ENCODE measurements around the gene FAM168B. TPM values are rescaled to one million over a fixed set of nuclear protein-coding genes. Genes with fewer than 3 reads are reported as not detected.

The FAM168B gene
- polyA plus RNA-seq, 4 donors = 25.5 to 78.7 (median 38.0) TPM

DNA sequence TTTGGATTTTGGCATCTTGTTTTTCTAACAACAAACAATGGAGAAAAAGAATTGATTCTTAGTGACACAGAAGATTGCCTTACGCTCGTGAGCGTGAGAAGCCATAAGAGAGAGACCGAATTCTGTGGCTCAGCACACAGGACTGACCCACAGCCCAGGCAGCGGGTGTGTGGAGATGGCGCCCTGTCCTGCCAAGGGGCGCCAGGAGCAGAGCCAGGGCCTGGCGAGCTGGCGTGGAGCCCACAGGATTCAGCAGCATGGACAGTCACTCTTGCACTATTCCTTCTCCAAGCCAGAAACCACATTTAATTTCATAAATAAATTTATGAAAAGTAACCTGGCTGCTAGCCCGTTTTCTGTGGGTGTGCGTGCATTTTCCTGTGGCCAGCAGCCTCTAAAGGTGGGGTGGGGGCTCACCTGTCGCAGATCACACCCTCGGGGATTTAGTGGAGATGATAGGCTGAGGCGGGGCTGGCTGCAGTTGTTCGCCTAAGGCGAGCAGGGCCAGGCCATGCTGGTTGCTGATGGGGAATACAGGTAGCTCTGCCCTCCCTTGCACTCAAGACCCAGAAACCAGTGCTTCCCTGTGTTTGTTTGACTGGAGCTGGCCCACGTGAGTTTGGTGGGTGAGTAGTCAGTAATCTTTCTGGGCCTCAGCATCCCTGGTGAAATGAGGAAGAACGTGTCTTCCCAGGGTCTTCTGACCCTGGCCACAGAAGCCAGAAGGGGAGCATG, 46.2 kb downstream of the FAM168B start:
- 89 to 91% (median 89%) methylated on average over 18 of the region's 18 CpGs for WGBS, 3 donors
- no peak for FAIRE-seq
- no peak for DNase-seq
- no peaks in the 10 kb centered on the region for H3K27me3 ChIP-seq (ENCODE audit: control insufficient read depth in 3 of 3, insufficient read depth in 3 of 3, low read length in 3 of 3)
- H3K4me1 ChIP-seq (ENCODE audit: control insufficient read depth in 3 of 3, insufficient read depth in 2 of 3, low read depth in 1 of 3, low read length in 2 of 3) = no peaks in the 10 kb centered on the region
- H3K36me3 ChIP-seq (ENCODE audit: control insufficient read depth in 3 of 3, insufficient read depth in 2 of 3, low read depth in 1 of 3, low read length in 3 of 3) = peaks cover 20 to 48% (median 23%) of the 10 kb centered on the region in 3 donors
- H3K27ac ChIP-seq (ENCODE audit: low read depth in 1 of 3, low read length in 2 of 3) = no peak overlapping the region
- H3K4me3 ChIP-seq (ENCODE audit: low read depth in 1 of 3, low read length in 3 of 3) = no peak overlapping the region
- H3K9me3 ChIP-seq (ENCODE audit: control insufficient read depth in 2 of 2, insufficient read depth in 1 of 2, low read depth in 1 of 2, low read length in 1 of 2) = no peaks in the 10 kb centered on the region

DNA sequence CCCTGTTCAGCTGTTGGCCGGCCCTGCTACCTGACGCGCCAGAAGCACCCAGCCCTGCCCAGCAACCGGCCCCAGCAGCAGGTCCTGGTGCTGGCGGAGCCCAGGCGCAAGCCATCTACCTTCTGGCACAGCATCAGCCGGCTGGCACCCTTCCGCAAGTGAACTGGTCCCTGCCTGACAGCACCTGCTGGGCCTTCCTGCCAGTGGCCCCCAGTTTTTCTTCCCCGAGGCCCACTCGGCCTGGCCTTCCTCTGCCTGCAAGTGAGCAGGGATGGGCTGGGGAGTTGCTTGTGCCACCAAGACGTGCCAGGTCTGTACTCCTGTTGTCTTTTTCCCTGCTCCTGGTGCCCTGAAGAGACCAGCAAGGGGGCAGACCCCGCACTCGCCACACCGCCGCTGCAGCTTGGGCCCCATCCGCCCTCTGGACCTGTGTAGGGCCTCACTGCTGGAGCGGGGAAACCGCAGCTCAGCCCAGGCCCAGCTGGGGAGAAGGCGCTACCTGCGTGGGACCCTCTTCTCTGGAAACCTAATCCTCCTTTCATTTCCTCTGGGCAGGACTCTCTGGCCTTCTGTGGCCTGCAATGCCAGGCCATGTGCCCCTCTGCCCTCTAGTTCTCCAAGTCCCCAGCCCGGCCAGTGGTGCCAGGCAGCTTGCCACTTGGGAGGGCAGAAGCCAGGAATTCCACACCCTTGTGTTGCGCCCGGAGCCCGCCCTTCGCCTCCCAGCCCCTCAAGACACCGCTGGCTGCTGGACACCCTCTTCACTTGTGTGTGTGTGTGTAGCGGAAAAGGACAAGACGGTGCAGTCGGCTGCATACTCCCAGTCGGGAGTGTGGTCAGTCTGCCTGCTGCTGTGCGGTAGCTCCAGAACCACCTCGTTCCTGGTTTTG, 47.0 kb downstream of the FAM168B start:
- no peak for DNase-seq
- FAIRE-seq = no peak
- Histone ChIP-seq H3K4me1 (ENCODE audit: control insufficient read depth in 3 of 3, insufficient read depth in 2 of 3, low read depth in 1 of 3, low read length in 2 of 3) (no peaks in the 10 kb centered on the region), H3K4me3 (ENCODE audit: low read depth in 1 of 3, low read length in 3 of 3) (no peak overlapping the region), H3K27ac (ENCODE audit: low read depth in 1 of 3, low read length in 2 of 3) (no peak overlapping the region), H3K36me3 (ENCODE audit: control insufficient read depth in 3 of 3, insufficient read depth in 2 of 3, low read depth in 1 of 3, low read length in 3 of 3) (peaks cover 16 to 50% (median 19%) of the 10 kb centered on the region in 3 donors), H3K27me3 (ENCODE audit: control insufficient read depth in 3 of 3, insufficient read depth in 3 of 3, low read length in 3 of 3) (peaks cover 0 to 3% (median 0%) of the 10 kb centered on the region in 3 donors), H3K9me3 (ENCODE audit: control insufficient read depth in 2 of 2, insufficient read depth in 1 of 2, low read depth in 1 of 2, low read length in 1 of 2) (no peaks in the 10 kb centered on the region)
- WGBS, 3 donors = 90 to 94% (median 91%) methylated on average over 31 to 32 of the region's 32 CpGs

DNA sequence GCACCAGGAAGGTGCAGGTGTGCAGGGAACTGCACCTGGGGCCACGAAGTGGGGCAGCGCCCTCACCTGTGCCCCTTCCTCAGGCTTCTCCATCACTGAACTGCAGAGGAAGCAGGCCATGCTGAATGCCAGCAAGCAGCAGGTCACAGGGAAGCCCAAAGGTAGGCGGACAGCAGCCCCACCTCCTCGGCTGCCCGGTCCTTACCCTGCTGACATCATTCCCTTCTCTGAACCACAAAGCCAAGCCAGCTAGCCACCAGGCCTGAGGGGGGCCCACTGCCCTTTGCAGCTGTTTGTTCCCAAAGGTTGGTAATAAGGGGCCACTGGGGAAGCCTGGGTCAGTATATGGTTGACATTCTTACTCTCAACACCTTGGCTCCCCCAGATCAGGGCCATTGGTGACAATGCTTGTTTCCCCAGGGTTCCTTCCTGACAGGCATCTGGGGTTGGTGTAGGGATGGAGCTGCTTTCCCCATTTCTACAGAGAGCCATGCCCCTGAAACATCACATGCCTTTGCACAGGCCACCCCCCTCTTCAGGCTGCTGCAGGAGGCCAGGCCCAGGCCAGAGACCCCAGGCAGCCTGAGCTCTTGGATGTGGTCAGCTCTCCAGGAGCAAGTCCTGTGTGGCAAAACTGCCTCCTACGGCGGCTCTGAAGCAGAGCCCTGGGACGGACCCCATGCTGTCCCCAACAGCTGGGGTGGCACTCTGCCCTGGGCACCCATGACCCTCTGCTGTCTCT, 47.8 kb downstream of the FAM168B start:
- WGBS, 3 donors = 88 to 92% (median 91%) methylated on average over 7 to 8 of the region's 8 CpGs
- Histone ChIP-seq H3K36me3 (ENCODE audit: control insufficient read depth in 3 of 3, insufficient read depth in 2 of 3, low read depth in 1 of 3, low read length in 3 of 3) (peaks cover 12 to 45% (median 16%) of the 10 kb centered on the region in 3 donors), H3K4me1 (ENCODE audit: control insufficient read depth in 3 of 3, insufficient read depth in 2 of 3, low read depth in 1 of 3, low read length in 2 of 3) (no peaks in the 10 kb centered on the region), H3K27ac (ENCODE audit: low read depth in 1 of 3, low read length in 2 of 3) (no peak overlapping the region), H3K27me3 (ENCODE audit: control insufficient read depth in 3 of 3, insufficient read depth in 3 of 3, low read length in 3 of 3) (peaks cover 0 to 11% (median 0%) of the 10 kb centered on the region in 3 donors), H3K4me3 (ENCODE audit: low read depth in 1 of 3, low read length in 3 of 3) (no peak overlapping the region), H3K9me3 (ENCODE audit: control insufficient read depth in 2 of 2, insufficient read depth in 1 of 2, low read depth in 1 of 2, low read length in 1 of 2) (no peaks in the 10 kb centered on the region)
- DNase-seq = no peak
- no peak for FAIRE-seq

DNA sequence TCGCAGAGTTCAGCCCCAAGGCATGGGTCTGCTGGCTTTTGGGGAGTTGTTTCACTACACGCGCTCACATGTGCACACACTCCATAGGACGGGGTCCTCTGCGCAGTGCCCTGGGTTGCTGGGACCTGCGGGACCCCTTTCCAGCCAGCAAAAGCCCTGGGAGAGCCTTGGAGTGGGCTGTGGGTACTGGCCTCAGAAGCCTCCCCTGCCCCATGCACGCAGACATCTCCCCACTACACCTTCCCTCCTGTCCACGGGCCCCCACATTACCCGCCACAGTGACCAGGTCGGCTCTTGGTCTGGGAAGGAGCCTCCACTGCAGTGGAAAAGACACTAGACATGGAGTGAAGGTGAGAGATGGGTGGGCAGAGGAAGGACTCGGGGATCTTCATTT, 48.5 kb downstream of the FAM168B start:
- H3K27ac ChIP-seq (ENCODE audit: low read depth in 1 of 3, low read length in 2 of 3) = no peak overlapping the region
- DNase-seq (no peak), FAIRE-seq (no peak)
- H3K27me3 ChIP-seq (ENCODE audit: control insufficient read depth in 3 of 3, insufficient read depth in 3 of 3, low read length in 3 of 3) = peaks cover 3 to 18% (median 7%) of the 10 kb centered on the region in 3 donors
- no peaks in the 10 kb centered on the region for H3K4me1 ChIP-seq (ENCODE audit: control insufficient read depth in 3 of 3, insufficient read depth in 2 of 3, low read depth in 1 of 3, low read length in 2 of 3)
- WGBS, 3 donors = 94 to 97% (median 94%) methylated on average over 11 of the region's 11 CpGs
- H3K4me3 ChIP-seq (ENCODE audit: low read depth in 1 of 3, low read length in 3 of 3) = no peak overlapping the region
- peaks cover 6 to 42% (median 12%) of the 10 kb centered on the region in 3 donors for H3K36me3 ChIP-seq (ENCODE audit: control insufficient read depth in 3 of 3, insufficient read depth in 2 of 3, low read depth in 1 of 3, low read length in 3 of 3)
- no peaks in the 10 kb centered on the region for H3K9me3 ChIP-seq (ENCODE audit: control insufficient read depth in 2 of 2, insufficient read depth in 1 of 2, low read depth in 1 of 2, low read length in 1 of 2)

DNA sequence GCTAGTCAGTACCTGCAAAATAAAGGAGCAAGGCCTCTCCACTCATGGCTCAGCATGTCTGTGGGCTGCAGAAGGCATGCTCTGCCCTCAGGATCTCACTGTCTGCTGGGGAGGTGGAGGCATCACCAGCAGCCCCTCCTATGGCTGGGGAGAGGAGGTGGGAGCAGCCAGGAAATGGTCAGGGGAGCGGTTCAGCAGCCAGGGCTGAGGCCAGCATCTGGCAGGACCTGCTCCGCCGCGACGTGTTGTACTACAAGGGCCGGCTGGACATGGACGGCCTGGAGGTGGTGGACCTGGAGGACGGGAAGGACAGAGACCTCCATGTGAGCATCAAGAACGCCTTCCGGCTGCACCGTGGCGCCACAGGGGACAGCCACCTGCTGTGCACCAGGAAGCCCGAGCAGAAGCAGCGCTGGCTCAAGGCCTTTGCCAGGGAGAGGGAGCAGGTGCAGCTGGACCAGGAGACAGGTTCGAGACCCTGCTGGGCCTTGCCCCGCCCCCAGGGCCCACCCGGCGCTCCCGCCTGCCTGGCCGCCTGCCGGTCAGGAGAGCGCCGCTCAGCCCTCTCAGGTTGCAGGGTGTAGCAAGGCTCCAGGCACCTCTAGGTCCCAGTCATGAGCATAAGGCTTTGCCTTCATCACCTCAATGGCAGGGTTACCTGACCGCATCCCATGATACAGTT, 49.0 kb downstream of the FAM168B start:
- peaks cover 3 to 40% (median 9%) of the 10 kb centered on the region in 3 donors for H3K36me3 ChIP-seq (ENCODE audit: control insufficient read depth in 3 of 3, insufficient read depth in 2 of 3, low read depth in 1 of 3, low read length in 3 of 3)
- no peak overlapping the region for H3K27ac ChIP-seq (ENCODE audit: low read depth in 1 of 3, low read length in 2 of 3)
- H3K27me3 ChIP-seq (ENCODE audit: control insufficient read depth in 3 of 3, insufficient read depth in 3 of 3, low read length in 3 of 3) = peaks cover 3 to 22% (median 7%) of the 10 kb centered on the region in 3 donors
- FAIRE-seq (no peak), DNase-seq (no peak)
- no peaks in the 10 kb centered on the region for H3K9me3 ChIP-seq (ENCODE audit: control insufficient read depth in 2 of 2, insufficient read depth in 1 of 2, low read depth in 1 of 2, low read length in 1 of 2)
- no peak overlapping the region for H3K4me3 ChIP-seq (ENCODE audit: low read depth in 1 of 3, low read length in 3 of 3)
- no peaks in the 10 kb centered on the region for H3K4me1 ChIP-seq (ENCODE audit: control insufficient read depth in 3 of 3, insufficient read depth in 2 of 3, low read depth in 1 of 3, low read length in 2 of 3)
- 85 to 95% (median 90%) methylated on average over 18 to 24 of the region's 24 CpGs for WGBS, 3 donors

DNA sequence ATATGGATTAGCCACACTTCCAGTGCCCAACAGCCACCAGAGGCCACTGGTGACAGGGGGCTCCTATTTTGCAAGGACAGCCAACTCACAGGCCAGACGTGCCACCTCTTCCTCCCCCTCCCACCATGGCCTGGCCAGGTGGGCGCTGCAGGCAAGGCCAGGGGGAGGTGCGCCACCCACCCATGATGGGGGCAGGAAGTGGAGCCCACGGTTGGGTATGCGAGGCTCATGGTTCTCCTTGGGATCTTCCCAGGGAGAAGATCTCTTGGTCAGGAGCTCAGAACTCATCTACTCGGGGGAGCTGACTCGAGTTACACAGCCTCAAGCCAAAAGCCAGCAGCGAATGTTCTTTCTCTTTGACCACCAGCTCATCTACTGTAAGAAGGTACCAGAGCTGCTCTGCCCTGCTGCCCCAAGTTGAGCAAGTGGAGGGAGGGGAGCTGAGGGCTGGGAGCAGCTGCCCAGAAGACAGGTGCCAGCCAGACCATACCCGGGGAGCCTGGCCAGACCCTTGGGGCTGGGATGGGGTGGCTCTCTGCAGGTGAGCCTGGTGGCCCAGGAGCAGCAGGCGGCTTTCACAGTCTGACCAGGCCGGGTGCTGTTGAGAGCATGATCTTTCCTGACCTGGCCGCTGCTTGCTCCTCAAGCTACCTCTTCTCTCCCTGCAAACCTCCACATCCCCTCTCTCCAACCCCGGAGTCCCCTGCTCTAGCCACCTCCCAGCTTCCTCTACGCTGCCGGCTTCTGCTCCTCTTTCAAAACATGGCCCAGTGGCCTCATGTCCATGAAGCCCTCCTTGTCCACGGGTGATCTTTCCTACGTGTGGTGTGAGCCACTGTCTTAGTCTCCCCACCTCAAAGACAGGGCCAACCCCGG, 49.8 kb downstream of the FAM168B start:
- WGBS, 3 donors = 85 to 91% (median 90%) methylated on average over 18 of the region's 18 CpGs

DNA sequence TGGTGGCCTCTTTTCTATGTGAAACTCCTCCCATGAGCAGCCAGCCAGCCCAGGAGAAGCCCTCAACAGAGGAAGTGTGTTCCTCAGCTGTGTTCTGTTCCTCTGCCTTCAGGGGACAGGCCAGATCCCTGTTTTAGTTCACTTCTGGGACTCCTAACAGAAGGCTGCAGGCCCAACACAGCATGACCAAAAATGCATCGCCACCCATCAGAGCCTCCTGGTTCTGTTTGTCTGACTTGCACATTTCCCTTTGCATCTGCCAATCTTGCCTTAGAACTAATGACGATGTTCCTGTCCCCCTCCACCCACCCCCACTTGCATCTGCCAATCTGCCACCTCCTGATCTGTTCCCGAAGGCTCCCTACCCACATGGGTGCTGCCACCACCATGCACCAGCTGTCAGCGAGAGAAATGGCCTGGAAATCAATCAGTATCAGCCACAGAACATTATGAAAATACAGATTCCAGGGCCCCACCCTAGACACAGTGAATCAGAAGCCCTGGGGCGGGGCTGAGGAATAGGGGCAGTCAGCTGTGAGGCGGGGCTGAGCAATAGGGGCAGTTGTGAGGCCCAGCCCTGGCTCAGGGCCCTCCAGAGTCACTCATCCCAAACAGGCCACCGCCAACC, 51.0 kb downstream of the FAM168B start:
- Histone ChIP-seq H3K36me3 (ENCODE audit: control insufficient read depth in 3 of 3, insufficient read depth in 2 of 3, low read depth in 1 of 3, low read length in 3 of 3) (peaks cover 0 to 23% (median 4%) of the 10 kb centered on the region in 3 donors), H3K27me3 (ENCODE audit: control insufficient read depth in 3 of 3, insufficient read depth in 3 of 3, low read length in 3 of 3) (peaks cover 3 to 35% (median 7%) of the 10 kb centered on the region in 3 donors), H3K27ac (ENCODE audit: low read depth in 1 of 3, low read length in 2 of 3) (no peak overlapping the region), H3K9me3 (ENCODE audit: control insufficient read depth in 2 of 2, insufficient read depth in 1 of 2, low read depth in 1 of 2, low read length in 1 of 2) (no peaks in the 10 kb centered on the region), H3K4me3 (ENCODE audit: low read depth in 1 of 3, low read length in 3 of 3) (no peak overlapping the region), H3K4me1 (ENCODE audit: control insufficient read depth in 3 of 3, insufficient read depth in 2 of 3, low read depth in 1 of 3, low read length in 2 of 3) (no peaks in the 10 kb centered on the region)
- DNase-seq = no peak
- WGBS, 3 donors = 84 to 86% (median 86%) methylated on average over 7 of the region's 7 CpGs
- no peak for FAIRE-seq

More for the DNA sequence above, 49.8 kb downstream of the FAM168B start:
- peaks cover 3 to 28% (median 7%) of the 10 kb centered on the region in 3 donors for H3K27me3 ChIP-seq (ENCODE audit: control insufficient read depth in 3 of 3, insufficient read depth in 3 of 3, low read length in 3 of 3)
- no peaks in the 10 kb centered on the region for H3K4me1 ChIP-seq (ENCODE audit: control insufficient read depth in 3 of 3, insufficient read depth in 2 of 3, low read depth in 1 of 3, low read length in 2 of 3)
- H3K9me3 ChIP-seq (ENCODE audit: control insufficient read depth in 2 of 2, insufficient read depth in 1 of 2, low read depth in 1 of 2, low read length in 1 of 2) = no peaks in the 10 kb centered on the region
- H3K27ac ChIP-seq (ENCODE audit: low read depth in 1 of 3, low read length in 2 of 3) = no peak overlapping the region
- H3K4me3 ChIP-seq (ENCODE audit: low read depth in 1 of 3, low read length in 3 of 3) = no peak overlapping the region
- H3K36me3 ChIP-seq (ENCODE audit: control insufficient read depth in 3 of 3, insufficient read depth in 2 of 3, low read depth in 1 of 3, low read length in 3 of 3) = peaks cover 3 to 32% (median 4%) of the 10 kb centered on the region in 3 donors
- no peak for DNase-seq
- FAIRE-seq = no peak
